Esophagus muscularis mucosa (tissue), 4 donors: ENCODE data around the gene MPIG6B. TPM values are rescaled to one million over a fixed set of nuclear protein-coding genes. Genes with fewer than 3 reads are reported as not detected.

Experiments used
- DNase-seq: peaks from one replicate; pipeline ENCODE4 v3.0.0-alpha.2; 2017; ENCODE audit errors: extremely low spot score
- H3K27ac ChIP-seq, 4 donors: fragments of 200-600 bp; sonication (generic); replicated peaks in 1 of 4; 1 replicate in 3 of 4; 2 replicates in 1 of 4; pipeline ENCODE4 v1.5.1; 2016 to 2019; ENCODE audit warnings: mild to moderate bottlenecking in 1 of 4
- H3K27me3 ChIP-seq, 4 donors: fragments of 200-600 bp; sonication (generic); one replicate each; pipeline versions ENCODE4 v1.5.1 to v1.6.0; 2016 to 2019
- H3K36me3 ChIP-seq, 4 donors: fragments of 200-600 bp; sonication (generic); one replicate each; pipeline ENCODE4 v1.5.1; 2016 to 2019
- H3K4me1 ChIP-seq, 4 donors: fragments of 200-600 bp; sonication (generic); one replicate each; pipeline ENCODE4 v1.5.1; 2016 to 2019
- H3K4me3 ChIP-seq, 4 donors: fragments of 200-600 bp; sonication (generic); 1 replicate in 2 of 4; 2 replicates in 2 of 4; pipeline ENCODE4 v1.5.1; 2016 to 2019; ENCODE audit warnings: mild to moderate bottlenecking in 4 of 4, moderate library complexity in 1 of 4
- H3K9me3 ChIP-seq, 4 donors: fragments of 200-600 bp; sonication (generic); 1 replicate in 3 of 4; 2 replicates in 1 of 4; pipeline ENCODE4 v1.5.1; 2016 to 2019
- CTCF ChIP-seq, 3 experiments: fragments of 200-600 bp in 2 of 3; fragments of 450-650 bp in 1 of 3; sonication (generic) in 2 of 3; IDR thresholded peaks; one replicate each; pipeline ENCODE4 v1.5.1; 2017 to 2019; ENCODE audit warnings: antibody characterized with exemption in 3 of 3, mild to moderate bottlenecking in 2 of 3, moderate library complexity in 1 of 3
- EP300 ChIP-seq: sonication (generic); formaldehyde crosslinking; IDR thresholded peaks from one replicate; pipeline ENCODE4 v1.6.1; 2017; ENCODE audit warnings: antibody characterized with exemption
- POLR2A ChIP-seq: fragments of 450-650 bp; IDR thresholded peaks from one replicate; pipeline ENCODE4 v1.6.1; 2017; ENCODE audit warnings: antibody characterized with exemption, moderate library complexity, mild to moderate bottlenecking, low read depth
- POLR2AphosphoS5 ChIP-seq, 2 donors: sonication (generic); formaldehyde crosslinking; IDR thresholded peaks; one replicate each; pipeline ENCODE4 v1.6.1; 2017; ENCODE audit warnings: antibody characterized with exemption in 2 of 2
- WGBS: methylation state at CpG from one replicate; pipeline ENCODE4 v1.1.5; 2018; 5-methylcytosine and 5-hydroxymethylcytosine counted together
- intact Hi-C: fragments of 100-400 bp; cut with DNase I; formaldehyde crosslinking; loops from one replicate; pipeline ENCODE4 v1.15.1; 2023
- total RNA-seq, 4 donors: library from RNA; depleted of rRNA; stranded (reverse); fragments of >200 nt; gene quantifications; one replicate each; pipeline versions ENCODE4 v1.1.0 to v1.2.1, GENCODE V29; 2016

The MPIG6B gene
- total RNA-seq, 4 donors from 2014 or later = not detected

DNA sequence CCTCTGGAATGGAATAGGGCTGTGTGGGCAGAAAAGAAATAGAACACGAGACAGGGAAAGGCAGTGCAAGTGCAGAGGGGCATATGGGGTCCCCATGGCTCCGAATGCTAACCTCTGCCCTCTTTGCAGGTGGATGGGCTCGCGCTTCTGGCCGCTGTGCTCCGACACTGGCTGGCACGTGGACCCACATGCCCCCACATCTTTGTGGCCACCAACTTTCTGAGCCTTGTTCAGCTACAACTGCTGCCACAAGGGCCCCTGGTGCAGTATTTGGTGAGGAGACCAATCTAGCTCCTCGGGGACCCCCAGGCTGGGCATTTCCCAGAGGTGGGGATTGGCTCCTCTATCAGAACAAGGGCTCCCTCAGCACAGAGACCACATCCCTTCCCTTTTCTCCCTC lies 38.2 kb downstream of the MPIG6B start:
- H3K4me3 ChIP-seq = no peak overlapping the region
- WGBS = 95% methylated on average over 8 of the region's 8 CpGs
- intact Hi-C loops = no loop called here
- H3K36me3 ChIP-seq = peaks cover 0 to 5% (median 0%) of the 10 kb centered on the region in 4 donors
- no peak overlapping the region for H3K27ac ChIP-seq
- peaks cover 4 to 21% (median 16%) of the 10 kb centered on the region in 4 donors for H3K4me1 ChIP-seq
- DNase-seq = no peak
- TF ChIP-seq POLR2A (no peak), EP300 (no peak), POLR2AphosphoS5 (IDR thresholded peaks at IDR 0.05) (no peak), CTCF (IDR thresholded peaks at IDR 0.05) (no peak)
- no peaks in the 10 kb centered on the region for H3K9me3 ChIP-seq
- peaks cover 0 to 2% (median 0%) of the 10 kb centered on the region in 4 donors for H3K27me3 ChIP-seq

DNA sequence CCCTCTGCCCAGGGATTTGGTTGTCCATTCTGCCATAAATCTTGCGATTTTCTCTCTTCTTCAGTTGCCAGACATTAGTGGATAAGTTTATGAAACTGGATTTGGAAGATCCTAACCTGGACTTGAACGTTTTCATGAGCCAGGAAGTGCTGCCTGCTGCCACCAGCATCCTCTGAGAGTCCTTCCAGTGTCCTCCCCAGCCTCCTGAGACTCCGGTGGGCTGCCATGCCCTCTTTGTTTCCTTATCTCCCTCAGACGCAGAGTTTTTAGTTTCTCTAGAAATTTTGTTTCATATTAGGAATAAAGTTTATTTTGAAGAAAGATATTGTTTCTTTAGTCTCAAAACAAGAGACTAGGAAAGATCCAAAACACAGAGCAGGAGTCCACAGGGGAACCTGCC lies 39.2 kb downstream of the MPIG6B start, which contains the start of gene SAPCD1:
SAPCD1 (plus strand) TSS at position 301 of the 400 bp plus-strand sequence. CDS start 399 bp downstream, outside the sequence.
- WGBS = 74% methylated on average over 4 of the region's 4 CpGs
- Histone ChIP-seq H3K36me3 (peaks cover 0 to 5% (median 0%) of the 10 kb centered on the region in 4 donors), H3K27ac (no peak within 1 kb of the TSS), H3K4me3 (no peak within 1 kb of the TSS), H3K4me1 (peaks cover 4 to 25% (median 19%) of the 10 kb centered on the region in 4 donors), H3K9me3 (no peaks in the 10 kb centered on the region), H3K27me3 (peaks cover 0 to 3% (median 0%) of the 10 kb centered on the region in 4 donors)
- intact Hi-C loops = no loop called here
- TF ChIP-seq CTCF (IDR thresholded peaks at IDR 0.05) (no peak), POLR2AphosphoS5 (IDR thresholded peaks at IDR 0.05) (no peak), EP300 (no peak), POLR2A (no peak)
- no peak for DNase-seq

DNA sequence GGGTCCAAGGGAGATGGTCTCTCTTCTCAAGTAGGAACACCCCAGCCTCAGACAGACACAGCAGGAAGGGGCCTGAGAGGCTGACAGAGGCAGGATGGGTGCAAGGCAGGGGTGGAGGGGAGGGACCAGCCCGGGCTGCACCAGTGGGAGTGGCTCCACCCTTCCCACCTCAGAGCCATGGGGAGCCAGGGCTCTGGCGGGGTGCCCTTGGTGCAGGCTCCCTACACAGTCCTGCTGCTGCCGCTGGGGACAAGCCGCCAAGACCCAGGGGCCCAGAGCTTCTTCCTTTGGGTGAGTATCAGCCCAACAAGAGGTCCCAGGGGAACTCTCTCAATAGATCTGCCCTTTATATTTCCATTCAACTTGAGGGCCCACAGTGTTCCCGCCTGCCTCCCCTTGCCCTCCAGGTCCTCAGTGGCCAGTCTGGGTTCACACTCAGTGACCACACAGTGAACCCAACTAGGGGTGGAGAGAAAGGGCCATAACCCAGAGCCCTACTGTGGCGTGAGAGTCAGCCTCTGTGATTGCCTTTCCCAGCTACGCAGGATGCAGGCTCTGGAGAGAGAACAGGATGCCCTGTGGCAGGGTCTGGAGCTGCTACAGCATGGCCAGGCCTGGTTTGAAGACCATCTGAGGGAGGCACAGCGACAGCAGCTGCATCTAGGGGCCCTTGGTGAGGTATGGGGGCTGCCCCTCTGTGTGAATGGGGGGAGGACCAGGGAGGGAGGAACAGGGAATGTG lies 39.9 kb downstream of the MPIG6B start:
- no peak for DNase-seq
- Histone ChIP-seq H3K27me3 (peaks cover 0 to 3% (median 0%) of the 10 kb centered on the region in 4 donors), H3K27ac (no peak overlapping the region), H3K4me3 (no peak overlapping the region), H3K36me3 (peaks cover 0 to 5% (median 0%) of the 10 kb centered on the region in 4 donors), H3K9me3 (no peaks in the 10 kb centered on the region), H3K4me1 (peaks cover 4 to 25% (median 19%) of the 10 kb centered on the region in 4 donors)
- 77% methylated on average over 3 of the region's 8 CpGs for WGBS
- TF ChIP-seq POLR2A (no peak), CTCF (IDR thresholded peaks at IDR 0.05) (no peak), EP300 (no peak), POLR2AphosphoS5 (IDR thresholded peaks at IDR 0.05) (no peak)
- intact Hi-C loops = no loop called here

- 22% methylated on average over 1 of the region's 1 CpG for WGBS
- DNase-seq = no peak
- H3K9me3 ChIP-seq = no peaks in the 10 kb centered on the region
- H3K36me3 ChIP-seq = peaks cover 0 to 5% (median 0%) of the 10 kb centered on the region in 4 donors
- no peak overlapping the region for H3K27ac ChIP-seq
- H3K27me3 ChIP-seq = peaks cover 0 to 3% (median 0%) of the 10 kb centered on the region in 4 donors
- no peak for TF ChIP-seq CTCF (IDR thresholded peaks at IDR 0.05)
- TF ChIP-seq EP300 = no peak
- TF ChIP-seq POLR2A = no peak
- no peak for TF ChIP-seq POLR2AphosphoS5 (IDR thresholded peaks at IDR 0.05)
- intact Hi-C loops = no loop called here
- H3K4me3 ChIP-seq = no peak overlapping the region
- peaks cover 4 to 25% (median 19%) of the 10 kb centered on the region in 4 donors for H3K4me1 ChIP-seq
Observed at GRCh38 chr6:31763619-31763940, 40.4 kb downstream of the MPIG6B start.
